Urinary bladder (tissue), 4 donors: ENCODE data around the gene DEDD2. TPM values are rescaled to one million over a fixed set of nuclear protein-coding genes. Genes with fewer than 3 reads are reported as not detected.

Source experiments
- DNase-seq: peaks from one replicate; pipeline ENCODE4 v3.0.0-alpha.2; 2015; ENCODE audit errors: extremely low spot score
- H3K27ac ChIP-seq: one replicate; pipeline ENCODE4 v1.5.1; 2013; ENCODE audit warnings: low read depth, mild to moderate bottlenecking, moderate library complexity
- H3K36me3 ChIP-seq: one replicate; pipeline ENCODE4 v1.6.1; 2013; ENCODE audit warnings: mild to moderate bottlenecking, moderate library complexity; ENCODE audit not compliant: insufficient read depth
- H3K4me1 ChIP-seq: one replicate; pipeline ENCODE4 v1.6.1; 2013; ENCODE audit warnings: mild to moderate bottlenecking, moderate library complexity; ENCODE audit not compliant: insufficient read depth
- H3K4me3 ChIP-seq: one replicate; pipeline ENCODE4 v1.5.1; 2013; ENCODE audit warnings: low read depth, low read length
- whole genome bisulfite sequencing: extraction: QIAGEN DNeasy Blood & Tissue Kit; methylation state at CpG from one replicate; pipeline ENCODE4 v1.1.7; 2013; 5-methylcytosine and 5-hydroxymethylcytosine counted together
- polyA plus RNA-seq: library from polyadenylated mRNA; stranded (reverse); fragments of 200-250 nt; gene quantifications from one replicate; pipeline ENCODE4 v1.2.3, GENCODE V29; 2013
- total RNA-seq: library from RNA; depleted of rRNA; stranded (reverse); fragments of >200 nt; gene quantifications from one replicate; pipeline ENCODE4 v1.2.3, GENCODE V29; 2014
- donor health status: healthy with polysubstance abuse.
- donor health status: healthy.

The DEDD2 gene
- total and polyA plus RNA-seq, 2 donors, result 15.5 to 29.5 TPM

GRCh38 chr19:42251572-42252358 is 34.3 kb upstream of the DEDD2 start:
- H3K4me1 ChIP-seq, result peaks cover 2% of the 10 kb centered on the region
- H3K4me3 ChIP-seq, result no peak overlapping the region
- DNase-seq, result no peak
- H3K27ac ChIP-seq, result peak overlapping the region; percentile 61
- no peaks in the 10 kb centered on the region for H3K36me3 ChIP-seq
- WGBS, result 70% methylated on average over 4 of the region's 4 CpGs

- WGBS, result 16% methylated on average over 19 of the region's 19 CpGs
- Histone ChIP-seq H3K4me1 (peaks cover 2% of the 10 kb centered on the region), H3K27ac (peak overlapping the region; percentile 65), H3K36me3 (no peaks in the 10 kb centered on the region), H3K4me3 (no peak overlapping the region)
- no peak for DNase-seq
These were observed 33.4 kb upstream of the DEDD2 start for GRCh38 chr19:42250666-42251531.

DNA sequence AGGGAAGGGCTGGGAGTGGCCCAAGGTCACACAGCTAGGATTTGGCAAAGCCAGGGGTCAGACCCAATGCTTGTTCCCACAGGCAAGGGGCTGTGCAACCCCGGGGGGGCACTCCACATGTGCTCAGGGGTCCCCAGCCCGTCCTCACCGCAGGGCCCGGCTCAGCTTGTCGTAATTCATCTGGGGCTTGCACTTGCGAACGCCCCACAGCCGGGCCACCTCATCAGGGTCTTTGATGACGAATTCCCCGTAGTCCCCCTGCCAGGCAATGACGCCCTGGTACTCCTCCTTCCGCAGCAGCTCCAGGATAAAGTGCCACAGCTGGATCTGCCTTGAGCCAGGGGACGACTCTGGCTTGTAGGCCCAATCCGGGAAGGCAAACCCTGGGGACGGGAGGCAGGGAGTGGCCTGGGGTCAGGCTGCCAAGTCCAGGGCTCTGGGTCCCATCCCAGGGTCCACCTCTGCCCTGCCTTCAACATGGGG is 32.7 kb upstream of the DEDD2 start:
- H3K36me3 ChIP-seq, result no peaks in the 10 kb centered on the region
- H3K27ac ChIP-seq, result no peak overlapping the region
- no peak for DNase-seq
- H3K4me3 ChIP-seq, result no peak overlapping the region
- peaks cover 2% of the 10 kb centered on the region for H3K4me1 ChIP-seq
- WGBS, result 56% methylated on average over 15 of the region's 15 CpGs

DNA sequence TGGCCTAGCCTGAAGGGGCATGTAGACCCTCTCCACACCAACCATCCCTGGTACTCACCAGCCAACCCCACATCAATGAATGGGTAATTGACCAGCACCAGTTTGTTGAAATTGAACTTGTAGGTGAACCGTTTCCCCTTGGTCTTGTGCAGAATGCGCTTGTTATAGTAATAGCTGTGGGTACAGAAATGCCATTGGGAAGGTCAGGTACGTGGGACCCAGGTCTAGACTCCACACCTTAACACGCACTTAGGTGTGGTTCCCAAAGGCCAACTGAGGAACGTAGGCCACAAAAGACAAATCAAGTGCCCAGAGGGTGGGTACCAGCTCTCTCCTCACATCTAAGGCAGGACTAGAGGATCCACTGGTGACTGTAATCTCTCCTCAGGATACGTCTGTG is 32.3 kb upstream of the DEDD2 start:
- Histone ChIP-seq H3K4me1 (peaks cover 2% of the 10 kb centered on the region), H3K4me3 (no peak overlapping the region), H3K36me3 (no peaks in the 10 kb centered on the region), H3K27ac (no peak overlapping the region)
- no peak for DNase-seq
- 75% methylated on average over 6 of the region's 6 CpGs for WGBS

GRCh38 chr19:42249149-42249750 is 31.8 kb upstream of the DEDD2 start:
- Histone ChIP-seq H3K4me3 (no peak overlapping the region), H3K36me3 (no peaks in the 10 kb centered on the region), H3K27ac (no peak overlapping the region), H3K4me1 (peaks cover 2% of the 10 kb centered on the region)
- 84% methylated on average over 36 of the region's 36 CpGs for WGBS
- DNase-seq, result no peak

DNA sequence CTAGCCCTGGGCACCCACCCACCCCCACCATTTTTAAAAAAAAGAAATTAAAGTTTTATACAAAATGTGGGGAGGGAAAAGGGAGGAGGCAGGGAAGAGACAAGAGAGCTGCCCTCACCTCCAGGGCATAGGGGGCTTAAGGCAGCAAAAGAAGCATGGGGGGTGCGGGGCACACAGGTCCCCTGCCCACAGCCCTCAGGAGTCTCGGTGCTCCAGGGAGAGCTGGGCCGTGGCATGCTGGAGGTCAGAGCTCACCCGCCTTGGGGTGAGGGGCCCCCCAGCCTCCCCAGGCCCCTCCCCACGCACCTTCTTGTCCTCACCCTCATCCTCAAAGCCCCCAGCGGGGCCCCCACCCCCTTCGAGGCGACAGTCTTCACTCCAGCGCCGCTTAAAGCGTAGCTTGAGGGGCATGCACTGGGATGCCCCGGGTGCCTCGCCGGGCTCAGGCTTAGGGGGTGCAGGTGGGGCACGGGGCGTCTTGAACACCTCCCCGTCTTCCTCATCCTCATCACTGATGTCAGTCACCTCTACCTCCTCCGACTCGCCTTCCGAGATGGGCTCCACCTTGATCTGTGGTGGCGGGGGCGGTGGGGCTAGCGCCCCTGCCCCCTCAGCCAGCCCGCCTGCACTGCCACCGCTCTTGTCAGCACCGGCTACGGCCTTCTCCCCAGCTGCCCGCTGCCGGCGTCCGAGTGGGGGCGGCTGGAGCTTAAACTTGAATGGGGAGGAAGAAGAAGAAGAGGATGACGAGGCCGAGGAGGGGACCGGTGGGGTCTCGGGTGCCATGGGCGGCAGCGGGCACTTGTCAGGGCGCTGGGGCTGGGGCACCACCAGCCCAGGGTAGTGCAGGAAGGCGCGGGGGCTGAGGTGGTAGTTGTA is 31.0 kb upstream of the DEDD2 start:
- no peak overlapping the region for H3K27ac ChIP-seq

DNA sequence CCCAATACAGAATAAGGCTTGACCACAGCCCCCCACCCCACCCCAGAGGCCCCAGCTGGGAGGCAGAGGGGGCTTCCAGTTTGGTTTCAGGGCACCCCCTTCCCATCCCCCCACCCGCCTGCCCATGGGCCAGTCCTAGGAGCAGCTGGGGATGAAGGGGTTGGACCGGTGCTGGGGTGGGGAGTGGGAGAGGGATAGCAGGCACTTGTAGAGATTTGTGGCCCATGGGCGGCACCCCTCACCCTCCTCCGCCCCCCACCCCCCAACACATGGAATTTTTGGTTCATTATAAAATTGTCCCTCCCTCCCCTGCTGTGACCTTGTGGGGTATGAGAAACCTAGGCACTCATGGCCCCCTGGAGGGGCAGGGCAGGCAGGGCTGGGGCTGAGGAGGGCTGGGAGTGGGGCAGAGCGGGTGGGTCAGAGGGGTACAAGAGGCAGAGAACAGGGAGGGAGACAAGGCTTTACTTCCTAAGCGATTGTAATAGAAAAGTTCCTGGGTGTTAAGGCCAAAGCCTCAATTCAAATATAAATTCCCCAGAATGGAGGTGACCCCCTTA is 30.2 kb upstream of the DEDD2 start:
- Histone ChIP-seq H3K36me3 (no peaks in the 10 kb centered on the region), H3K4me1 (peaks cover under 1% of the 10 kb centered on the region), H3K4me3 (no peak overlapping the region), H3K27ac (no peak overlapping the region)
- WGBS, result 87% methylated on average over 6 of the region's 6 CpGs
- DNase-seq, result no peak

More for the DNA sequence above, 31.0 kb upstream of the DEDD2 start:
- Histone ChIP-seq H3K4me1 (peaks cover 2% of the 10 kb centered on the region), H3K36me3 (no peaks in the 10 kb centered on the region), H3K4me3 (no peak overlapping the region)
- DNase-seq, result no peak
- WGBS, result 87% methylated on average over 41 of the region's 41 CpGs

- WGBS, result 70% methylated on average over 7 of the region's 7 CpGs
- Histone ChIP-seq H3K27ac (no peak overlapping the region), H3K4me1 (no peaks in the 10 kb centered on the region), H3K4me3 (no peak overlapping the region), H3K36me3 (no peaks in the 10 kb centered on the region)
- no peak for DNase-seq
These were observed 29.6 kb upstream of the DEDD2 start for GRCh38 chr19:42246922-42247639.

GRCh38 chr19:42246143-42246921 is 28.9 kb upstream of the DEDD2 start:
- H3K4me3 ChIP-seq, result no peak overlapping the region
- DNase-seq, result no peak
- WGBS, result 16% methylated on average over 10 of the region's 10 CpGs
- peaks cover 4% of the 10 kb centered on the region for H3K4me1 ChIP-seq
- H3K36me3 ChIP-seq, result no peaks in the 10 kb centered on the region
- H3K27ac ChIP-seq, result no peak overlapping the region

DNA sequence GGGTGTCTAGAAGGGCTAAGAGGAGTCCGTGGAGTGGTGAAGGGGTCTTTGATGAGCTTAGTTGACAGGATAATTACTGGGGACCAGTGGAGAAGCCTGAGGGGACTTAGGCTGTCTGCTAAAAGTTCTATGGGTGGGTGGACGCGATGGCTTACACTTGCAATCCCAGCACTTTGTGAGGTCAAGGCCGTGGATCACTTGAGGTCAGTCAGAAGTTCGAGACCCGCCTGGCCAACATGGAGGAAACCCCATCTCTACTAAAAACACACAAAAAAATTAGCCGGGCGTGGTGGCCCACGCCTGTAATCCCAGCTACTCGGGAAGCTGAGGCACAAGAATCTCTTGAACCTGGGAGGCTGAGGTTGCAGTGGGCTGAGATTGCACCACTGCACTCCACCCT is 27.8 kb upstream of the DEDD2 start:
- H3K4me1 ChIP-seq, result peaks cover 4% of the 10 kb centered on the region
- H3K27ac ChIP-seq, result no peak overlapping the region
- no peaks in the 10 kb centered on the region for H3K36me3 ChIP-seq
- H3K4me3 ChIP-seq, result no peak overlapping the region
- WGBS, result 76% methylated on average over 10 of the region's 10 CpGs
- no peak for DNase-seq

DNA sequence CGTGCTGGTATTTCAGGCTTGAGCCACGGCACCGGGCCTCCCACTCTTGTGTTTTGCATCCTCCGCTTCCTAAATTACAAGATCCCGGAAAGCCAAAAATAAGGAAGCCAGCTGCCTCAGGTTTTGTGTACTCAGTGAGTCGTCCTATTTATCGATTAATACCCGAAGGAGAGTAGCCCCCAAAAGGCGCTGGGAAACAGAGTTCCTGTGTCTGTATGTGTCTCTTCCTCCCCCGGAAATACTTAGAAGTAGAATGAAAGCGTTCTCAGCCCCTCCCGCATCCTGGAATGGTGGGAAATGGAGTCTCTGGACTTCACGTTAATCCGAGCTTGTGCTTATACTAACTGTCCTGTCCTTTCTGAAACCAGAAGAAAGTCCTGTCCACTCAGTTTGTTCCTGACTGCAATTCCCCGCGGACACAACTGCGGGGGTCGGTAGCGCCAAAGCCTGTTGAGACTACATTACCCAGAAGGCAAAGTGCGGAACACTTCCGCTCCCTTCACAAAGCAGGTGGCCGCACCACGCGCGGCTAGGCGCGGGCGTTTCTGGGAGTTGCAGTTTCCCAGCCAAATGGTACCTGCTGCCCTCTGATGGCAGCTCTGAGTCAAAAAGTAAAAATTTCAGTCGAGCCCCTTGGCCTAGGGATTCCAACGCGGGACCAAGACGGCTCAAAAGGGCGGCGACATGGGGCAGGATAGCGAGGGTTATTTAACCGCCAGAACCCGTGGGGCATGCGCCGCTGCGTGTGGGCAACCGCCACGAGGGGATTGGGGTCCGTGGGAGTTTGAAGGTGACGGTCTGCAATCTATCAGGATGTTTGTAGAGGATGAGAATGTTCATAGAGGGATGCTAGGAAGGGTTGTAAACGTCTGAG is 27.1 kb upstream of the DEDD2 start:
- peak overlapping the region; percentile 37 for H3K4me3 ChIP-seq
- peak overlapping the region; percentile 68 for H3K27ac ChIP-seq
- peak; percentile 91 for DNase-seq
- H3K36me3 ChIP-seq, result no peaks in the 10 kb centered on the region
- H3K4me1 ChIP-seq, result peaks cover 4% of the 10 kb centered on the region
- WGBS, result 2% methylated on average over 45 of the region's 45 CpGs
